Osteoblast (primary cell): ENCODE measurements around the gene DUS3L. TPM values are rescaled to one million over a fixed set of nuclear protein-coding genes. Genes with fewer than 3 reads are reported as not detected.

Source experiments
- DNase-seq: peaks from one replicate; pipeline ENCODE4 v3.0.0; 2011; ENCODE audit warnings: low spot score, mixed read lengths; ENCODE audit not compliant: insufficient read length; ENCODE audit errors: missing footprints
- H2AFZ ChIP-seq: 2 replicates; pipeline ENCODE4 v1.6.0; 2011; ENCODE audit warnings: mild to moderate bottlenecking, low read length
- H3K27ac ChIP-seq: 2 replicates; pipeline ENCODE4 v1.5.1; 2011; ENCODE audit warnings: mild to moderate bottlenecking, low read depth, low read length, moderate library complexity
- H3K27me3 ChIP-seq: 2 replicates; pipeline ENCODE4 v1.6.0; 2012; ENCODE audit warnings: mild to moderate bottlenecking, control low read depth, inconsistent platforms, low read length, moderate library complexity; ENCODE audit not compliant: insufficient read depth
- H3K36me3 ChIP-seq: 2 replicates; pipeline ENCODE4 v1.5.1; 2011; ENCODE audit warnings: mild to moderate bottlenecking, low read length, control low read depth, moderate library complexity; ENCODE audit not compliant: insufficient read depth
- H3K4me1 ChIP-seq: 2 replicates; pipeline ENCODE4 v1.5.1; 2011; ENCODE audit warnings: mild to moderate bottlenecking, low read length, control low read depth, moderate library complexity; ENCODE audit not compliant: insufficient read depth
- H3K4me2 ChIP-seq: 2 replicates; pipeline ENCODE4 v1.6.0; 2011; ENCODE audit warnings: mild to moderate bottlenecking, low read length; ENCODE audit not compliant: insufficient read depth
- H3K4me3 ChIP-seq: fragments of 200-600 bp; sonication (generic); 3 replicates; pipeline ENCODE4 v1.5.1; 2012; ENCODE audit warnings: mild to moderate bottlenecking, low read length, inconsistent platforms; ENCODE audit not compliant: insufficient read depth
- H3K79me2 ChIP-seq: 2 replicates; pipeline ENCODE4 v1.6.0; 2012; ENCODE audit warnings: mild to moderate bottlenecking, low read length, control low read depth, inconsistent platforms; ENCODE audit not compliant: insufficient read depth
- H3K9me3 ChIP-seq: 2 replicates; pipeline ENCODE4 v1.5.1; 2011; ENCODE audit warnings: low read depth, low read length, control low read depth
- H4K20me1 ChIP-seq: 2 replicates; pipeline ENCODE4 v1.6.0; 2012; ENCODE audit warnings: mild to moderate bottlenecking, low read length, control low read depth; ENCODE audit not compliant: insufficient read depth
- CTCF ChIP-seq: IDR thresholded peaks from 2 replicates; pipeline ENCODE4 v1.5.1; 2011; ENCODE audit warnings: mild to moderate bottlenecking, low read depth, low read length, moderate library complexity; ENCODE audit errors: extremely low read depth
- total RNA-seq: library from RNA; depleted of rRNA; stranded (reverse); fragments of >200 nt; gene quantifications from 2 replicates; pipeline ENCODE4 v1.2.3, GENCODE V29; 2012

The DUS3L gene
- total RNA-seq, 1 donor, result 30.0 TPM

GRCh38 chr19:5772416-5772815 lies 18.5 kb downstream of the DUS3L start:
- H2AFZ ChIP-seq, result no peak overlapping the region
- peaks cover 3% of the 10 kb centered on the region for H3K4me1 ChIP-seq
- H3K4me3 ChIP-seq, result no peak overlapping the region

GRCh38 chr19:5767949-5768348 lies 23.0 kb downstream of the DUS3L start:
- Histone ChIP-seq H3K27me3 (no peaks in the 10 kb centered on the region), H3K79me2 (no peaks in the 10 kb centered on the region), H3K27ac (no peak overlapping the region), H3K4me3 (no peak overlapping the region), H3K4me1 (no peaks in the 10 kb centered on the region), H2AFZ (no peak overlapping the region), H3K36me3 (no peaks in the 10 kb centered on the region), H3K9me3 (no peaks in the 10 kb centered on the region), H4K20me1 (no peaks in the 10 kb centered on the region), H3K4me2 (no peak overlapping the region)
- DNase-seq, result peak; percentile 23
- TF ChIP-seq CTCF, result no peak

More at GRCh38 chr19:5772416-5772815, 18.5 kb downstream of the DUS3L start:
- Histone ChIP-seq H3K27ac (no peak overlapping the region), H3K36me3 (no peaks in the 10 kb centered on the region), H3K27me3 (no peaks in the 10 kb centered on the region), H3K79me2 (no peaks in the 10 kb centered on the region), H3K9me3 (no peaks in the 10 kb centered on the region), H3K4me2 (no peak overlapping the region), H4K20me1 (no peaks in the 10 kb centered on the region)
- no peak for TF ChIP-seq CTCF
- DNase-seq, result peak; percentile 10

GRCh38 chr19:5765220-5765619 lies 25.7 kb downstream of the DUS3L start:
- no peaks in the 10 kb centered on the region for H3K4me1 ChIP-seq
- no peaks in the 10 kb centered on the region for H3K79me2 ChIP-seq
- H3K9me3 ChIP-seq, result no peaks in the 10 kb centered on the region
- no peaks in the 10 kb centered on the region for H4K20me1 ChIP-seq
- H3K4me3 ChIP-seq, result no peak overlapping the region
- DNase-seq, result no peak
- no peaks in the 10 kb centered on the region for H3K36me3 ChIP-seq
- no peak overlapping the region for H2AFZ ChIP-seq
- no peak overlapping the region for H3K27ac ChIP-seq
- no peaks in the 10 kb centered on the region for H3K27me3 ChIP-seq
- no peak for TF ChIP-seq CTCF
- H3K4me2 ChIP-seq, result no peak overlapping the region

GRCh38 chr19:5762608-5763217 lies 28.2 kb downstream of the DUS3L start:
- no peak for DNase-seq
- Histone ChIP-seq H3K79me2 (no peaks in the 10 kb centered on the region), H3K4me2 (no peak overlapping the region), H3K27me3 (no peaks in the 10 kb centered on the region), H2AFZ (no peak overlapping the region), H3K9me3 (no peaks in the 10 kb centered on the region), H3K36me3 (no peaks in the 10 kb centered on the region), H3K4me1 (no peaks in the 10 kb centered on the region), H3K4me3 (no peak overlapping the region), H4K20me1 (no peaks in the 10 kb centered on the region), H3K27ac (no peak overlapping the region)
- TF ChIP-seq CTCF, result no peak
